M059J (cell line): Measurements from ENCODE around the gene CAVIN3. TPM values are rescaled to one million over a fixed set of nuclear protein-coding genes. Genes with fewer than 3 reads are reported as not detected.

Source experiments
- DNase-seq: peaks from one replicate; pipeline ENCODE4 v3.0.0-alpha.2; 2012; ENCODE audit warnings: low read depth
- total RNA-seq: library from RNA; depleted of rRNA; stranded (reverse); fragments of >200 nt; shearing (Covaris generic); gene quantifications from 2 replicates; pipeline ENCODE4 v1.2.3, GENCODE V29; 2014; rRNA removed

CAVIN3 gene, protein sequence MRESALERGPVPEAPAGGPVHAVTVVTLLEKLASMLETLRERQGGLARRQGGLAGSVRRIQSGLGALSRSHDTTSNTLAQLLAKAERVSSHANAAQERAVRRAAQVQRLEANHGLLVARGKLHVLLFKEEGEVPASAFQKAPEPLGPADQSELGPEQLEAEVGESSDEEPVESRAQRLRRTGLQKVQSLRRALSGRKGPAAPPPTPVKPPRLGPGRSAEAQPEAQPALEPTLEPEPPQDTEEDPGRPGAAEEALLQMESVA
- total RNA-seq, result 114 and 146 TPM in 2 replicates

DNA sequence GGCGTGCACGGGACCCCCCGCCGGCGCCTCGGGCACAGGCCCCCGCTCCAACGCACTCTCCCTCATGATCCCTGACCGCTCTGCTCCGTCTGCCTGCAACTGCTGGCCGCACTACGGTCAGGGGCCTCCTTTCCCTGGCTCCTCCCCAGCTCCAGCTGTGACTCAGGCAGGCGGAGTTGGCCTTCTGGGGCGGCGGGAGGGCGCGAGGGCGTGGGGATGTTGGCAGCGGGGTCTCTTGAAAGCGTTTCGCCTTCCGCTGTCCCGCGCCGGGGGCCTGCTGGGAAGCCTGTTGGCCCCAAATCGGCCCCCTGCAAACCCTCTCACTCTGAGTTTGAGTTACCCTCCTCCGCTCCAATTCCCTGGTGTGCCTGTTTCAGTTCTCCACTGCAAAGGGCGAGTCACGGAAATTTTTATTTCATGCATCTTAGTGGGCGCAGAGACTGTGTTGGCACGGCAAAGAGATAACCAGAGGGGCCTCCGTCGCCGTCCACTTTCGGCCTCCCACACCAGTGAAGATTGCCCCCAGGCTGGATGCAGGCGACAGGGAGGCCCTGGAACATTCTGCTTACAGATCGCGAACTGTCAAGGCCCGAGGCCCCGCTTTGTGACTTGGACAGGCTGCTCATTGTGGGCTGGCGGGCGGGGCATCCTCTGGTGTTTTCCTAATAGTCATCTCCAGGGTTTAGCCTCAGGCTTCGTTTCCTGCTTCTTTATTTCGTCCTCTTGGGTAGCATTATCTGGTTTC, at the start of gene CAVIN3:
CAVIN3 (minus strand) TSS at position 91 of the 745 bp plus-strand sequence; CDS start at position 66, 25 bp downstream.
- DNase-seq, result peak; percentile 92

DNA sequence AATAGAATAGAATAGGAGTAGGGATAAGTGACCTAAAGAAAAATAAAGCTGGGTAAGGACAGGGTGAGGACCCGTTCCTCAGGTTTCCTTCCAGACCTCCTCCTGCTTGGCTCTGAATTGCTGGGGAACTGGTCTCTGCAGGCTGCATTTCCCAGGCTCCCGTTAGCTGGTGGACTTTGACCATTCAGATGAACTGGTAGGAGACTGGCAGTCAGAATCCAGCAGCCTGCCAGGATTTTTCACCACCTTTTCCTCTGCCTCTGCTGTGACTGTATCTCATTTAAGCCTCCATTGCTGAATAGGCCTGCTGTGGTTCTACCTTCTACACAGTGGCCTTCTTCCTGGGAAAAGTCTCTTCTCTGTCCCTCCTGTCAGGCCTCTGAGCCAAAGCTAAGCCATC, 45.4 kb upstream of the CAVIN3 start:
- DNase-seq, result no peak

DNA sequence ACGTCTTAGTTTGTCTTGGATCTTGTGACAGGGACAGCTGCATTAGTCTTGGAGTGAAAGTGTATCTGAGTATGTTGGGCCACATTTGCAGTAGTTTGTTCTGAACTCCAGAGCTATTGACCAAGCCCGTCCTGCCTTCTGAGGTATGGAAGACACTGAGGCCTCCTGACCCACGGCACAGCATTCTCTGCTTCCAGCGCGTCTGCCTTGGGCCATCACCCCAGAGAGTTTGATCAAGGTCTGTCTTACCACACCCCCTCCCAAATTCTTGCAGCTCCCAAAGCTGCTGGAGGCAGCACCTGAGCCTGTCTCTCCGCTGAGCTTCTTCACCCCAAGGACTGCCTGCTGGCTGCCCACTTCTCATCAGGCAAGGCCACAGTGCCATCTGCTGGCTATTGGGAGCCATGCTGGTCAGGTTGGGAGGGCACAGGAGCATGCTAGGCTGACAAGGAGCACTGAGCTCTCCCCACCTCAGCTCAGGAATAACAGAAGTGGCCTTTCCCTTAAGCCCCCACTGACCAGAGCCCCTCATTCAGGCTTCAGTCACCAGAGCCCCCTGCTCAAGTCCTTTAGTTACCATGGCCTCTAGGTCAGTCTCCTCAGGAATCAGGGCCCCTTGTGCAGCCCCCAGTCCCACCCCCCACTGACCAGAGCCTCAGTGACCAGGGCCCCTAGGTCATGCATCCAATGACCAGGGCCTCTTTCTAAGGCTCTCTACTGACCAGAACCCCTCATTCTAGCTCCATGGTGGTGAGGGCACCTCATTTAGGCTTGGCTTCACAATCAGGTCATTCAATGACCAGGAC, 42.8 kb upstream of the CAVIN3 start:
- DNase-seq, result peak; percentile 77

DNA sequence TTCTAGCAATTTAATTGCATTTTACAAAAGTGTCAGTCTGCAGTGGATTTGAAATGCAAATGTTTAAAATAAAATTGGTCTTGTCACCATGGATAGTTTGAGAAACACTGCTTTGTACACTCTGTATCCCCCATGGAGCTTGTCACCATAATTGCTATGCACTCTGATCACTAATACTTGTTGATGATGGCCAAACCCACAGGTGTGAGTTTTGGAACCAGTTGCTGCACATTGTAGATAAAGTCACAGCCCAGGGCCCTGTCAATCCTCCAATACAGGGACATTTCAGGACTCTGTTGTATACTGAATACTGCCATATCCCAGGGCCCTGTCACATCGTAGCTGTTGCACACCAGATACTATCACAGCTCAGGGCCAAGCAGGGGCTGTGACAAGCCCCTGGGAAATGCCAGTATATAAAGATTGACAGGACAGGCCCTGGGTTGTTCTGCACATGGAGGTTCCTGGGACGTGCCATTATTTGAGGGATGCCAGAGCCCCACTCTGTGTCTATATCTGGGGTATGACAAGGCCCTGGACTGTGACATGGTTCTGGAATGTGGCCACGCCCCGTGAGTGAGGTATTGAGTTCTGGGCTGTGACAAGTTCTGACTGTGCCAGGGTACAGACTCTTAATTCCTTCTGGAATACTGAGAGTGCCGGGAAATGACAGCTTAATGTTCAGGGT, 42.0 kb upstream of the CAVIN3 start:
- no peak for DNase-seq

DNA sequence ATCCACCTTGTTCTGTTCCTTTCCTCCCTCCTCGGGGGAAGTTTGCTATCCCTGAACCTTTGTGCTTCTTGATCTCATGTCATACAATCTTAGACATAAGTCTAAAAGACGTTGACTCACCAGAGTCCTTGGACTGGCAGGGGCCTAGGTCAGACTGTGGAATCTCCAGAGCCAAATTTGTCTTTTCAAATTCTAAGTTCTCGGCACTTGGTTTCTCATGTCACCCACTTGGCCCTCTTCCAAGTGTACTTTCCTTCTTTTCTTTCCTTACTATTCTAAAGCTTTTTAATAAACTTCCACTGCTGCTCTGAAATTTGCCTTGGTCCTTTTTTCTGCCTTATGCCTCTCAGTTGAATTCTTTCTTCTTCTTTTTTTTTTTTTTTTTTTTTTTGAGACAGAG, 39.9 kb upstream of the CAVIN3 start:
- no peak for DNase-seq

DNA sequence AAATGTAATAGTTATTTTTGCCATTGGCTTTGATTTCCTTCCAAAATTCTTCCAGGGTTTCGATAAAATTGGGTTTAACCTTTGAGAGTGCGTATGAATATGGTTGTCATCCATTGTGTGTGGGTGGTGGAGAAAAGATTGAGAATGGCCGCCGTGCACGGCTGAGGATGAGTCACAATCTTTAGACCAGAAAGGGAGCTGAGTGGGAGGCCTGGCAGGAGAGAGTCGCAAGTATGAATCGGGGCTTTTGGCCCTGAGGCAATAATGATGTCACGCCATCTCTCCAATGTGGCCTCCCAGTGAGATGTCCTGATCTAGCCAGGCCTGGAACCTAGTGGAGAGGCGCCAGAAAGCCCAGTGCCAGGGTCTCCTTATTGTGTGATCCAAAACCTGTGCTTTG, 36.9 kb upstream of the CAVIN3 start:
- peak; percentile 95 for DNase-seq

DNA sequence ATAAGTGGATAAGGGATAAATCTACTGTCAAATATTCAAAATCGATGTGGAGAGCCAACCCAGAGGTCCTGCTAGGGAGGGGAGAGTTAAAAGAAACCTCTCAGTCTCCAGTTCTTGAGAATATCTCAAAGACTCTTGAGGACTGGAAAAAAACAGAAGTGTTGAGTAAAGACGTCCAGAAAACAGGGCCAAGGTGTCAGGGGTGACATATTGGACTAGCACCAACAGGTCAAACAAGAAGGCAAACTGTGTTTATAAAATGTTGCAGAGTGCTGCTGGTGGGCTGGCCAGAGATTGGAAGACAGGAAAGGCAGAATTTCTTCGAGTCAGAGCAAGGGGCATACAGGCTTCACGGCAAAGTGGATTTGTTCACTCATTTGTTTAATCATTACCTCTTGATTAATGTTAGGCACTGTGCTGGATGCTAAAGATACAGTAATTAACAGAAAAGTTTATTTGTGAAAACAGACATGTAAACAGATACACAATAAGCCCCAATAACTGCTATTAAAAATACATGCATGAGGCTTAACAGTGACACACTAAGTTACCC, 36.3 kb upstream of the CAVIN3 start:
- no peak for DNase-seq

DNA sequence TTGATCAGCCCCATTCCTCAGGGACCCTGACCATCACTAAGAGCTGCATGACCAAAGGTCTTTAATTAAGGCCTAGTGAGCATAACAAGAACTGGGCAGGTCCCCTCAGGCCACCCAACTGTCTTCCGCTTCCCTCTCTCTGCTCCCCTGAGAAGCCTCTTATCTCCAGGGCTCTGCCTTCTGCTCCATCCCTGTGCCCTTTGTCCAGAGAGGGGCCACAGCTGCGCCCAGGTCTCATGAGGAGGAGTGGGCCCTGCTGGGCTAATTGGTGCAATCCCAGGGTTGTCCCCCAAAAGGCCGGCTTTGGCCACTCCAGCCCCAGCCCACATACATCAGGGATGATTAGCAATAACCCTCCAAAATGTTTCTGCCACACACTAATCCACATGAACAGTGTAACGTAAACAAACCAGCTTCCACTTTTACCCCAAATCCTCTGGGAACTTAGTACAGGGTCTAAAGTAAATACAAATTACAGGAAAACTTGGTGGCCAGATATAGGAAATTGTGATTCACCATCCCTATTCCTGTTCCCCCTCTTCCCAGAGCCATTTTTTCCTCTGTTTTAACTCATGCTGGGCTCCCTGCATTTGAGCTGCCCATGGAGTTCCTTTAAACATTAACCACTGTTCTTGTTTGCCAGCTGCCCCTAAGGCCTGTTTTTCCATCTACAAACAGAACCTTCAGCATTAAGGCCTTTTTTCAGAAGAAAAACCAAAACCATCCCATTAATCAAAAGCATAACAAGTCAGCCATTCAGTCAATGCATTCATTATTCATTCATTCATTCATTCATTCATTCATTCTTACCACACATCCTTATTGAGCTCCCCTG, 34.6 kb upstream of the CAVIN3 start:
- DNase-seq, result no peak

DNA sequence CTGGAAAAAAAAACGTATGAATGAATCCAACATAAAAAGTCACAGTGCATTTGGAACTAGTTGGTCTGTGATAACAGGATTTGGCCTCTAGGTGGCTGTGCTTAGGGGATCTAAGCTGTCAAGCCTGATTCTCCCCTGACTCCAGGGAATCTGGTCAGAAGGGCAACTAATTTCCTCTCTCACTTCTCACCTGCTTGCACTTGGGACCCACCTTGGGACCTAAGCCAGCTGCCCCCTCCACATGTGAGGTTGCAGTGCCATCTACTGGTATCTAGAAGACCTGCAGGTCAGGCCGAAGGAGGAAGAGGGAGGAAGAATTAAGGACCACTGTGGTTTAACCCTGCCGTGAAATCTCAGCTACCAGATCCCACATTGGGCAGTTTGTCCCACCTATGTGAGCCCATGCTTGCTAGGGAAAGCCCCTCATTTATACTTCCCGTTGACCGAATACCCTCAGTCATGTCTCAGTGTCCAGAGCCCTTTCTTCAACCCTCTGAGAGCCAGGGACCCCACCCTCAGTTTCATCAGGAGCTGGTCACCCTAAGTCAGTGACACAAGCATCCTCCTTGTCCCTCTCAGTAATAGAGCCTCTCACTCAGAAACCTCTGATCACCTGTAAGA, 33.2 kb upstream of the CAVIN3 start:
- peak; percentile 46 for DNase-seq

DNA sequence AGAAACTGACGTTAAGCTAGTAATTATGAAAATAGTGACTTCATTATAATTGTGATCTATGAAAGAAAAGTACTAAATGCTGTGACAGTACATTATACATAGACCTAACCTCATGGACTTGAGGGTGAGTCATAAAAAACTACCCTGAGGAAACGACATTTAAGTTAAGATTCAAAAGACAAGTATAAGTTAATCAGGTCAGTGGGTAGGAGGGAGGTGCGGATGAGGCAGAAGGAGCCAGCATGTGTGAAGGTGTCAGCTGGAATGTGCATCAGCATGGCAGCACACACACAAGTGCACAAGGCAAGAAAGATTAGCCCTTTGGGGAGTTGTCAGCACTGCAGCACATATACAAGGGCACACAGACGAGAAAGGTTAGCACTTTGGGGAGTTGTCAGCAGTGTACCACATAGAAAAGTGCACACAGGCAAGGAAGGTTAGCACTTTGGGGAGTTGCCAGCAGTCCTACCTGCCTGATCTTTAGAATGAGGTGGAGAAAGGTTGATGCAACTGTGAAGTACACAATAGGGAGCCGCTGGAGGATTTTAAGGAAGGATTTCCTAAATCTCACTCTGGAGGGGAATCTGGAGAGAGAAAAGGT, 31.6 kb upstream of the CAVIN3 start:
- no peak for DNase-seq

DNA sequence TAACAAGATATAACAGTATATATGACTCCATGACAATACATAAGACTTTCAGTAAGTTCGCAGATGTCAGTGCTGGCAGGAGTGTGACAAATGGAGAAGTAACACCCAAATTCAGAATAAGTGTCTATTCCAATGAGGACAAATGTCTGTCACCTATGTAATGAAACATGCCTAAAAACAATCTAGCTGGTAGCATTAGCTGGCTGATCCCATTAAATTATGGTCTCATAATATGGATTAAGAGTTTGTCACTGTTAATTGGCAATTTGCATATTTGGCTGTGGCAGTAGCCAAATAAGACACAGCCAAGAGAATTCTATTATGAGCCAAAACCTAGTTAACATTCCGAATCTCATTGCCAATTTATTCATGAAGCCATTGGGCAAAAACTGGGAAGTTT, 30.2 kb upstream of the CAVIN3 start:
- no peak for DNase-seq

DNA sequence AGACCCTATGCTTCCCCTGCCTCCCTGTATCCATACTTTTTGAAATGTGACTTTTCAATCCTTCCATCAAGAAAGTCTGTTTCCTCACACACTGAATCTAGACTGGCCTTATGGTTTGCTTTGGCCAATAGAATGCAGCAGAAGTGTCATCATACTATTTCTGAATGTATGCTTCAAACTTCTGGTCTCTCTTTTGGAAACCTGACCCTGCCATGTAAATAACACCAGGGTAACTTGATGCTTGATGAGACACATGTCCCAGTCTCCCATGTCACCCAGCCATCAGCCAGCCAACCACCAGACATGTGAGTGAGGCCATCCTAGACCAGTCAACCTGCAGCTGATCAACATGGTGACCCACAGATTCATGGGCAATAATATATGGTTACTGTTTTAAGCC, 29.7 kb upstream of the CAVIN3 start:
- DNase-seq, result no peak

DNA sequence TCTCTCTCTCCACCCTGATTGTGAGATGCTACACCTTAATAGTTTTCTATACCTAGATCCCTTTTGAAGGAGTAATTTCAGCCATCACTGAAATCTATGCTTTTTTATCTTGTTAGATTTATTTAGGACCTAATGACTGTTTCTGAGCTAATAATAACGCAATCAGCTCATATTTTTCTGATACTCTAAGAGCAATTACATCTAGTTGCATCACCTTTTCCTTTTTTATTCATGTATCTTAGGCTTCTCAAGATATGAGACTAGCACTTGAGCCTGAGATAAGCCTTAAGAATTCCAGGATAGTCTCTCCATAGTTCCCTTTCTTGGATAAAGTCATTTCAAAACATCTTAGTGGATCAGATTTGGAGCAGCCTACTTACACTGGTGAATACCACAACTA, 25.1 kb upstream of the CAVIN3 start:
- DNase-seq, result no peak

DNA sequence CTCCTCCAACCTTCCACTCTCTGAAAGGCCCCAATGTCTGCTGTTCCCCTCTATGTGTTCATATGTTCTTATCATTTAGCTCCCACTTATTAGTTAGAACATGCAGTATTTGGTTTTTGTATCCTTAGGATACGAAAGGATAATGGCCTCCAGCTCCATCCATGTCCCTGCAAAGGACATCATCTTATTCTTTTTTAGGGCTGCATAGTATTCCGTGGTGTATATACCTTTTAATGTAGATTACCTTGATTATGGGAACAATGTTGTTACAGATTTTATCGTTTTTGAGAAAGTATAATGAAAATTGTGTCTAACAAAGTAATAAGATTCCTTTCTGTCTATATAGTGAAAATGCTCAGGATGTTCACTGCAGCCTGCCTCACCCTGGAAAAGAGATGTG, 16.0 kb upstream of the CAVIN3 start:
- DNase-seq, result no peak

DNA sequence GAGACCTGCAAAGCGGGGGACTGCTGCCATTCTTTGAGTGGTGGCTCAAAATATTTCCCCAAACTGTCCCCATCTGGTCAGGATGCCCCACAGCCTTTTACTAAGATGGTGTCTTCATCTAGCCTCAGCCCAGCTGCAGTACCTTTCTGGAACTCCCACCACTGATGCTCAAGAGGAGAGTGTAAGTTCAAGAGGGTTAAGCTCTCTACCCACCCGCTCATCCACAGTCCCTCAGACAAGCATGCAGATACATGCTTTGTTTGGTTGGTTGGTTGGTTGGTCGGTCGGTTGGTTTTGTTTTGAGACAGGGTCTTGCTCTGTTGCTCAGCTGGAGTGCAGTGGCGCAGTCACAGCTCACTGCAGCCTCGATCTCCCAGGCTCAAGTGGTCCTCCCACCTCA, 14.5 kb upstream of the CAVIN3 start:
- DNase-seq, result no peak

DNA sequence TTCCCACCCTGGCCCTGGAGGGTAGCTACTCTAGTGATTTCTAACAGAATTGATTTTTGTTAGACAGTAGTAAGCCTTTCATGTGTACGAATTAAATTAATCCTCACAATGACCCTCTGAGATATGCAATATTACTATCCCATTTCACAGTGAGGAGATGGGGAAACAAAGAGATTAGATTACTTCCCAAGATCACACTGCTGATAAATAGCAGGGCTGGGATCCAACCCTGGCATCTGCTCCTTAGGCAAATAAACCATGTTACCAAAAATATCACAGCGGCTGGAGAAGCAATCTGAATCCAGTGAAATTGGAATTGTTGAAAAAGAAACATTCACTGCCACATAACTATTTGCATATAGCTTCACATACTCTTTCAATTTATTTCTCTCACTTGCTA, 12.8 kb upstream of the CAVIN3 start:
- DNase-seq, result no peak

DNA sequence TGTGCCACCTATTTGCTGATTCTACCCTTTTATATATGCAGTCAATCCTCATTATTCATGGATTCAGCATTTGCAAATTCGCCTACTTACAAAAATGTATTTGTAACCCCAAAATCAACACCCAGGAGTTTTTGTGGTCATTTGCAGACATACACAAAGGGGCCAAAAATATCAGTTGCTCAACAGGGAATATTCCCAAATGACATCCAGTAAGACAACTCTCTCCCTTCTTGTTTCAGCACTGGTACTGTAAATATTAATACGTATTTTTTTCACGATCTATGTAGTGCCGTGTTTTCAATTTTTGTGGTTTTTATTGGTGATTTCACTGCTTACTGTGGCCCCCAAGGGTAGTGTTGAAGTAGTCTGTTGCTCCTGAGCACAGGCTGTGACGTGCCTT, 11.8 kb upstream of the CAVIN3 start:
- no peak for DNase-seq

DNA sequence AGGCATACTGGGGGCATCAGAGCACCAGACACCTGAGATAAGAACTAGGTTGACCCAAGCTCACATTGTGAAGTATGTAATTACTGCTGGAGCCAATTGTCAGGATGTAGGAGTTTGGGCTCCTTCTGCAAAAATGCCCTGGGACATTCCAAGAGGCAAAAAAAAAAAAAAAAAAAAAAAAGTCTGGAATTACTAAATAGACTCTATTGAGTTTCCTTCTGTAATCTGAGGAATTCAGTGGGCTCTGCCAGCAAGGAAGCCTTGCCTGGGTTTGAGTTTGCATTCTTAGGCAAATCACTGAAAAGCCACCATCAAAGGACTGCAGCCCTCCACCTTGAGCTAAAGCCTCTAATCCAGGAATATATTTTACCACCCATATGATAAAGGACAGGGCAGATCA, 8.0 kb upstream of the CAVIN3 start:
- DNase-seq, result no peak

DNA sequence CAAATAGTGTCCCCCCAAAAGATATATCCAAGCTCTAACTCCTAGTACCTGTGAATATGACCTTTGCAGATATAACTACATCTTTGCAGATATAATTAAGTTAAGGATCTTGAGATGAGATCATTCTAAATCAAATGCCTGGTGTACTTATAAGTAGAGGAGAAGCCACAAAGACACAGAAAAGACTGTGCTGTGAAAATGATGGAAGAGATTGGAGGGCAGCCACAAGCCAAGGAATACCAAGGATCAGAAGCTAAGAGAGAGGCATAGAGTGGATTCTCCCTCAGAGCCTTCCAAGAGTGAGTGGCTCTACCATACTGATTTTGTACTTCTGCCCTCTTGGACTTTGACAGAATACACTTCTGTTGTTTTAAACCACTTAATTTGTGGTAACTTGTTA, 7.5 kb upstream of the CAVIN3 start:
- DNase-seq, result no peak

DNA sequence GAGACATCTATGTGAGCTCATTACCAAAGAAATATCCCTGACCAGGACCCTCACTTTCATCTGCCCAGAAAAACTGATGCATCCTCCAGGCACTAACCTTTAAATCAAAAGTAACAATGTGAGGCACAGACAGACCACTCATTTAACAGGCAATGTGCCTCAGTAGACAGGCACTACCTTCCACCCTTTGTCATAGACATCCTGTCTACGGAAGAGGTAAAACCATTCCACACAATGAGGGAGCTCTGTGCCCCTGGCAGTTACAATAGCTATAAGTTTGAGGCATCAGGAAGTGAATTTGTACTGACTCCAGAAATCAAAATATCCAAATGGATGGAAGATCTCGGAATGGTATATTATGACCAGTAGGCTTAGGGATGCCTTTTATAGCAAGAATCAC, 6.7 kb upstream of the CAVIN3 start:
- DNase-seq, result no peak
